ENCODE measurements around the gene KRT31. TPM values are rescaled to one million over a fixed set of nuclear protein-coding genes. Genes with fewer than 3 reads are reported as not detected.

KRT31 gene
- total and polyA plus RNA-seq, 2 of the 13 experiments (the other 11 are each of a cell fraction or from before 2014, with no cell fraction given) = 0.05 TPM; not detected in 1

DNA sequence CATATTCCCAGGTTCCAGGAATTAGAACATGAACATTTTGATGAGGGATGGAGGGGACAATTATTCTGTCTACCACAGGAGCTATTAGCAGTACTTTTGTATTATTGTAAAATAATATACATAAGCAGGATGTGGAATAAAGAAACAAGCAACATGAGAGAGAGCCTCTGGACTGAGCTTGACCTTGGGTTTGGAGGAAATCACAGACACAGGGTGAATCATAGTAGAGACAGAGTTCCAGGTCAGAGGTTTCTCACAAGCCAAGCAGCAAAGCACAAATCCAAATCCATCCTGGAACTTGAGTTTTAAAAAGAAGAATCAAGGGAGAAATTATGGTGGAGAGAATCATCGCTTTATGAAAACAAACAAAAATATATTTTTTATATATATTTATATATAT, 5.1 kb downstream of the KRT31 start:
- CTCF ChIA-PET (ENCODE audit: low intra/inter-chr PET ratio, low total read pairs) = no interaction called here
- FAIRE-seq = no peak
- BruUV-seq (replicated peaks) = no TSS peak

More for the DNA sequence above, 5.1 kb downstream of the KRT31 start:
- Histone ChIP-seq H3K36me3 (replicated peaks in 1 of 2; ENCODE audit: control insufficient read depth in 1 of 2, insufficient read depth in 2 of 2, low read length in 2 of 2) (no peaks in the 10 kb centered on the region), H3K9me3 (ENCODE audit: low read length) (no peaks in the 10 kb centered on the region), H3K9ac (ENCODE audit: insufficient read depth, low read depth, low read length) (no peak overlapping the region), H4K20me1 (ENCODE audit: insufficient read depth, low read length) (no peaks in the 10 kb centered on the region), H3K4me1 (ENCODE audit: insufficient read depth, low read length) (no peaks in the 10 kb centered on the region), H3K79me2 (ENCODE audit: insufficient read depth, low read length) (no peaks in the 10 kb centered on the region), H3K4me2 (ENCODE audit: low read depth, low read length) (no peak overlapping the region), H2AFZ (ENCODE audit: low read length) (no peak overlapping the region), H3K27me3 (ENCODE audit: control insufficient read depth in 1 of 2, insufficient read depth in 2 of 2, low read length in 2 of 2) (peaks cover 2 to 14% of the 10 kb centered on the region in 2 experiments; a peak in 2 of 5 replicates), H3K27ac (ENCODE audit: extremely low read length, insufficient read depth, low read length) (no peak overlapping the region), H3K4me3 (replicated peaks in 1 of 3; ENCODE audit: insufficient read depth in 1 of 3, low read depth in 2 of 3, low read length in 3 of 3) (no peak overlapping the region)
- DNase-seq (ENCODE audit: low spot score) (no peak), ATAC-seq (no peak)
- TF ChIP-seq, protein P1, sequence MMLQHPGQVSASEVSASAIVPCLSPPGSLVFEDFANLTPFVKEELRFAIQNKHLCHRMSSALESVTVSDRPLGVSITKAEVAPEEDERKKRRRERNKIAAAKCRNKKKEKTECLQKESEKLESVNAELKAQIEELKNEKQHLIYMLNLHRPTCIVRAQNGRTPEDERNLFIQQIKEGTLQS (CRISPR knock-in tag; IDR thresholded peaks at IDR 0.05) = no peak
- TF ChIP-seq AKAP8 (CRISPR knock-in tag; IDR thresholded peaks at IDR 0.05) = no peak
- no peak for TF ChIP-seq RAD51 (IDR thresholded peaks at IDR 0.05; ENCODE audit: borderline replicate concordance)
- no peak for TF ChIP-seq SNRNP70 (IDR thresholded peaks at IDR 0.05; ENCODE audit: low read depth, low read length)
- TF ChIP-seq, protein P2, sequence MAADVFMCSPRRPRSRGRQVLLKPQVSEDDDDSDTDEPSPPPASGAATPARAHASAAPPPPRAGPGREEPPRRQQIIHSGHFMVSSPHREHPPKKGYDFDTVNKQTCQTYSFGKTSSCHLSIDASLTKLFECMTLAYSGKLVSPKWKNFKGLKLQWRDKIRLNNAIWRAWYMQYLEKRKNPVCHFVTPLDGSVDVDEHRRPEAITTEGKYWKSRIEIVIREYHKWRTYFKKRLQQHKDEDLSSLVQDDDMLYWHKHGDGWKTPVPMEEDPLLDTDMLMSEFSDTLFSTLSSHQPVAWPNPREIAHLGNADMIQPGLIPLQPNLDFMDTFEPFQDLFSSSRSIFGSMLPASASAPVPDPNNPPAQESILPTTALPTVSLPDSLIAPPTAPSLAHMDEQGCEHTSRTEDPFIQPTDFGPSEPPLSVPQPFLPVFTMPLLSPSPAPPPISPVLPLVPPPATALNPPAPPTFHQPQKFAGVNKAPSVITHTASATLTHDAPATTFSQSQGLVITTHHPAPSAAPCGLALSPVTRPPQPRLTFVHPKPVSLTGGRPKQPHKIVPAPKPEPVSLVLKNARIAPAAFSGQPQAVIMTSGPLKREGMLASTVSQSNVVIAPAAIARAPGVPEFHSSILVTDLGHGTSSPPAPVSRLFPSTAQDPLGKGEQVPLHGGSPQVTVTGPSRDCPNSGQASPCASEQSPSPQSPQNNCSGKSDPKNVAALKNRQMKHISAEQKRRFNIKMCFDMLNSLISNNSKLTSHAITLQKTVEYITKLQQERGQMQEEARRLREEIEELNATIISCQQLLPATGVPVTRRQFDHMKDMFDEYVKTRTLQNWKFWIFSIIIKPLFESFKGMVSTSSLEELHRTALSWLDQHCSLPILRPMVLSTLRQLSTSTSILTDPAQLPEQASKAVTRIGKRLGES (CRISPR knock-in tag; IDR thresholded peaks at IDR 0.05; ENCODE audit: borderline replicate concordance) = no peak
- TF ChIP-seq, protein P3, sequence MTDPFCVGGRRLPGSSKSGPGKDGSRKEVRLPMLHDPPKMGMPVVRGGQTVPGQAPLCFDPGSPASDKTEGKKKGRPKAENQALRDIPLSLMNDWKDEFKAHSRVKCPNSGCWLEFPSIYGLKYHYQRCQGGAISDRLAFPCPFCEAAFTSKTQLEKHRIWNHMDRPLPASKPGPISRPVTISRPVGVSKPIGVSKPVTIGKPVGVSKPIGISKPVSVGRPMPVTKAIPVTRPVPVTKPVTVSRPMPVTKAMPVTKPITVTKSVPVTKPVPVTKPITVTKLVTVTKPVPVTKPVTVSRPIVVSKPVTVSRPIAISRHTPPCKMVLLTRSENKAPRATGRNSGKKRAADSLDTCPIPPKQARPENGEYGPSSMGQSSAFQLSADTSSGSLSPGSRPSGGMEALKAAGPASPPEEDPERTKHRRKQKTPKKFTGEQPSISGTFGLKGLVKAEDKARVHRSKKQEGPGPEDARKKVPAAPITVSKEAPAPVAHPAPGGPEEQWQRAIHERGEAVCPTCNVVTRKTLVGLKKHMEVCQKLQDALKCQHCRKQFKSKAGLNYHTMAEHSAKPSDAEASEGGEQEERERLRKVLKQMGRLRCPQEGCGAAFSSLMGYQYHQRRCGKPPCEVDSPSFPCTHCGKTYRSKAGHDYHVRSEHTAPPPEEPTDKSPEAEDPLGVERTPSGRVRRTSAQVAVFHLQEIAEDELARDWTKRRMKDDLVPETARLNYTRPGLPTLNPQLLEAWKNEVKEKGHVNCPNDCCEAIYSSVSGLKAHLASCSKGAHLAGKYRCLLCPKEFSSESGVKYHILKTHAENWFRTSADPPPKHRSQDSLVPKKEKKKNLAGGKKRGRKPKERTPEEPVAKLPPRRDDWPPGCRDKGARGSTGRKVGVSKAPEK (CRISPR knock-in tag; IDR thresholded peaks at IDR 0.05; ENCODE audit: borderline replicate concordance) = no peak
- in situ Hi-C loops (cut with HindIII; ENCODE audit: extremely low pct_ligation_motif_present, low pct_unique_long_range_greater_than_20kb) = no loop called here
- POLR2A ChIA-PET = no interaction called here
- WGBS (ENCODE audit: low lambda C conversion rate) = 86% methylated on average over 1 of the region's 1 CpG
- intact Hi-C loops (cut with micrococcal nuclease; ENCODE audit: unreplicated experiment) = no loop called here
